Suppressor macrophage treated with lipopolysaccharide for 1 hour (primary cell): ENCODE results near the gene ADCY10.
"Not testable (repeated sequence)": the region's sequence is repeated elsewhere in the genome, so short reads cannot be mapped to it uniquely, and the experiment has no call there.

Experiments used
- DNase-seq, 3 donors: peaks; one replicate each; pipeline ENCODE4 v3.0.0-alpha.2; 2020 to 2022

Gene ADCY10

GRCh38 chr1:167924543-167925231, 10.8 kb upstream of the ADCY10 start:
- DNase-seq, result no peak

- no peak for DNase-seq
These were observed 10.2 kb upstream of the ADCY10 start for GRCh38 chr1:167924102-167924501.

- DNase-seq, result no peak
These were observed 9.6 kb upstream of the ADCY10 start for GRCh38 chr1:167923324-167924056.

GRCh38 chr1:167922611-167923074, 8.7 kb upstream of the ADCY10 start:
- DNase-seq, result peak in 2 of 3 donors; percentile 42

GRCh38 chr1:167922023-167922422, 8.1 kb upstream of the ADCY10 start:
- DNase-seq, result peak; percentile 17 to 45 (median 38)

GRCh38 chr1:167916766-167917511, 3.0 kb upstream of the ADCY10 start:
- DNase-seq, result no peak

- no peak for DNase-seq
These were observed 1.6 kb upstream of the ADCY10 start for GRCh38 chr1:167915569-167915968.

GRCh38 chr1:167912294-167912693, 1.6 kb downstream of the ADCY10 start:
- no peak for DNase-seq

GRCh38 chr1:167911413-167911812, 2.5 kb downstream of the ADCY10 start:
- DNase-seq, result peak in 2 of 3 donors; percentile 41 to 42

- DNase-seq, result no peak
These were observed 3.4 kb downstream of the ADCY10 start for GRCh38 chr1:167910530-167910929.

GRCh38 chr1:167909691-167910180, 4.2 kb downstream of the ADCY10 start:
- DNase-seq, result peak; percentile 13 to 30 (median 24)

GRCh38 chr1:167905671-167906070, 8.3 kb downstream of the ADCY10 start:
- DNase-seq, result no peak

GRCh38 chr1:167905182-167905581, 8.8 kb downstream of the ADCY10 start:
- peak; percentile 41 to 49 (median 43) for DNase-seq

GRCh38 chr1:167904652-167905130, 9.2 kb downstream of the ADCY10 start:
- peak in 1 of 3 donors; percentile 33 for DNase-seq

GRCh38 chr1:167900907-167901306, 13.0 kb downstream of the ADCY10 start:
- DNase-seq, result no peak

GRCh38 chr1:167899253-167899681, 14.7 kb downstream of the ADCY10 start:
- no peak for DNase-seq

- DNase-seq, result no peak
These were observed 15.2 kb downstream of the ADCY10 start for GRCh38 chr1:167898578-167899222.

- DNase-seq, result peak in 2 of 3 donors; percentile 28 to 35
These were observed 20.1 kb downstream of the ADCY10 start for GRCh38 chr1:167893798-167894197.

- no peak for DNase-seq
These were observed 23.5 kb downstream of the ADCY10 start for GRCh38 chr1:167890400-167890799.

- DNase-seq, result not testable (repeated sequence)
These were observed 26.7 kb downstream of the ADCY10 start for GRCh38 chr1:167887187-167887586.

GRCh38 chr1:167882376-167882775, 31.6 kb downstream of the ADCY10 start:
- no peak for DNase-seq

GRCh38 chr1:167881786-167882185, 32.1 kb downstream of the ADCY10 start:
- DNase-seq, result no peak
